SK-N-SH treated with all-trans-retinoic acid at 6 μM for 48 hours (cell line): ENCODE measurements around the gene SAMD4A.

Source experiments
- ATAC-seq: fragments of 200-7000 bp; cut with Tn5 transposase; 3 replicates; pipeline ENCODE4 v1.9.1; 2020; ENCODE audit warnings: mild to moderate bottlenecking, moderate library complexity
- ARNTL ChIP-seq: fragments of 450-650 bp; formaldehyde crosslinking; IDR thresholded peaks from 2 replicates; pipeline ENCODE4 v1.5.0; 2020; ENCODE audit warnings: low read depth, mild to moderate bottlenecking, moderate library complexity, borderline replicate concordance
- BACH2 ChIP-seq: fragments of 250-450 bp; sonication (Bioruptor Pico); IDR thresholded peaks from 2 replicates; pipeline ENCODE4 v1.9.0; 2021; ENCODE audit warnings: mild to moderate bottlenecking, borderline replicate concordance
- CREB5 ChIP-seq: fragments of 250-450 bp; sonication (Bioruptor Pico); IDR thresholded peaks from 2 replicates; pipeline ENCODE4 v1.5.1; 2020; ENCODE audit warnings: low read depth, mild to moderate bottlenecking, moderate library complexity
- CSDC2 ChIP-seq: fragments of 250-450 bp; sonication (Bioruptor Pico); IDR thresholded peaks from 2 replicates; pipeline ENCODE4 v1.5.0; 2020; ENCODE audit warnings: mild to moderate bottlenecking, moderate library complexity
- CSRNP3 ChIP-seq: fragments of 250-450 bp; sonication (Bioruptor Pico); IDR thresholded peaks from 2 replicates; pipeline ENCODE4 v1.5.1; 2021; ENCODE audit warnings: mild to moderate bottlenecking, moderate library complexity
- ISL1 ChIP-seq: fragments of 250-450 bp; sonication (Bioruptor Pico); IDR thresholded peaks from 2 replicates; pipeline ENCODE4 v2.1.2; 2022; ENCODE audit warnings: mild to moderate bottlenecking, moderate library complexity
- OSR1 ChIP-seq: fragments of 250-450 bp; sonication (Bioruptor Pico); IDR thresholded peaks from 2 replicates; pipeline ENCODE4 v1.8.0; 2022; ENCODE audit warnings: moderate library complexity, mild to moderate bottlenecking, inconsistent platforms
- PATZ1 ChIP-seq: fragments of 250-450 bp; sonication (Bioruptor Pico); IDR thresholded peaks from 2 replicates; pipeline ENCODE4 v1.8.0; 2020; ENCODE audit warnings: mild to moderate bottlenecking, moderate library complexity, borderline replicate concordance
- POU6F1 ChIP-seq: fragments of 250-450 bp; sonication (Bioruptor Pico); IDR thresholded peaks from 2 replicates; pipeline ENCODE4 v1.8.0; 2021; ENCODE audit warnings: low read depth, mild to moderate bottlenecking, moderate library complexity, borderline replicate concordance
- RARB ChIP-seq: fragments of 250-450 bp; sonication (Bioruptor Pico); IDR thresholded peaks from 2 replicates; pipeline ENCODE4 v1.8.0; 2021; ENCODE audit warnings: mild to moderate bottlenecking, moderate library complexity
- SNAI2 ChIP-seq: fragments of 250-450 bp; sonication (Bioruptor Pico); IDR thresholded peaks from 2 replicates; pipeline ENCODE4 v1.5.0; 2020; ENCODE audit warnings: mild to moderate bottlenecking, moderate library complexity
- TCF4 ChIP-seq: fragments of 250-450 bp; sonication (Bioruptor Pico); IDR thresholded peaks from 2 replicates; pipeline ENCODE4 v1.8.0; 2021; ENCODE audit warnings: mild to moderate bottlenecking, moderate library complexity, borderline replicate concordance
- TOX ChIP-seq: fragments of 250-450 bp; sonication (Bioruptor Pico); IDR thresholded peaks from 2 replicates; pipeline ENCODE4 v1.8.0; 2021; ENCODE audit warnings: mild to moderate bottlenecking, moderate library complexity, borderline replicate concordance
- TSHZ2 ChIP-seq: fragments of 250-450 bp; sonication (Bioruptor Pico); IDR thresholded peaks from 2 replicates; pipeline ENCODE4 v1.5.0; 2020; ENCODE audit warnings: mild to moderate bottlenecking, moderate library complexity
- ZC3H10 ChIP-seq: fragments of 250-450 bp; sonication (Bioruptor Pico); IDR thresholded peaks from 2 replicates; pipeline ENCODE4 v1.5.1; 2021; ENCODE audit warnings: mild to moderate bottlenecking, moderate library complexity
- ZNF70 ChIP-seq: fragments of 450-650 bp; formaldehyde crosslinking; IDR thresholded peaks from 2 replicates; pipeline ENCODE4 v1.5.0; 2020; ENCODE audit warnings: mild to moderate bottlenecking, moderate library complexity

The SAMD4A gene

GRCh38 chr14:54704768-54705167, 137.8 kb downstream of the SAMD4A start (continued):
- TF ChIP-seq TSHZ2 (CRISPR knock-in tag) (no peak), RARB (CRISPR knock-in tag) (no peak), SNAI2 (CRISPR knock-in tag) (no peak)

- TF ChIP-seq ARNTL = no peak
- no peak for ATAC-seq
Observed at GRCh38 chr14:54706769-54707168, 139.8 kb downstream of the SAMD4A start.

GRCh38 chr14:54708161-54708560, 141.2 kb downstream of the SAMD4A start:
- TF ChIP-seq RARB (CRISPR knock-in tag) (no peak), POU6F1 (CRISPR knock-in tag) (no peak), ISL1 (CRISPR knock-in tag) (no peak), TCF4 (no peak), ZC3H10 (no peak), SNAI2 (CRISPR knock-in tag) (no peak), ZNF70 (CRISPR knock-in tag) (no peak), BACH2 (CRISPR knock-in tag) (no peak)
- ATAC-seq = no peak

- no peak for ATAC-seq
- no peak for TF ChIP-seq ZC3H10
- TF ChIP-seq PATZ1 = no peak
- no peak for TF ChIP-seq CREB5
- TF ChIP-seq ZNF70 (CRISPR knock-in tag) = no peak
- no peak for TF ChIP-seq ISL1 (CRISPR knock-in tag)
- no peak for TF ChIP-seq TCF4
- no peak for TF ChIP-seq SNAI2 (CRISPR knock-in tag)
- TF ChIP-seq RARB (CRISPR knock-in tag) = no peak
- no peak for TF ChIP-seq OSR1
- no peak for TF ChIP-seq CSDC2 (CRISPR knock-in tag)
- TF ChIP-seq BACH2 (CRISPR knock-in tag) = no peak
- TF ChIP-seq CSRNP3 (CRISPR knock-in tag) = no peak
Observed at GRCh38 chr14:54708982-54709381, 142.1 kb downstream of the SAMD4A start.

GRCh38 chr14:54709444-54709843, 142.5 kb downstream of the SAMD4A start:
- ATAC-seq = no peak
- TF ChIP-seq TOX (CRISPR knock-in tag) (no peak), PATZ1 (no peak)
